ENCODE data around the gene TXLNB. TPM values are rescaled to one million over a fixed set of nuclear protein-coding genes. Genes with fewer than 3 reads are reported as not detected.

The TXLNB gene
- total and polyA plus RNA-seq, 2 of the 4 experiments (the other 2 are of a cell fraction) = under 0.01 to 0.05 TPM

DNA sequence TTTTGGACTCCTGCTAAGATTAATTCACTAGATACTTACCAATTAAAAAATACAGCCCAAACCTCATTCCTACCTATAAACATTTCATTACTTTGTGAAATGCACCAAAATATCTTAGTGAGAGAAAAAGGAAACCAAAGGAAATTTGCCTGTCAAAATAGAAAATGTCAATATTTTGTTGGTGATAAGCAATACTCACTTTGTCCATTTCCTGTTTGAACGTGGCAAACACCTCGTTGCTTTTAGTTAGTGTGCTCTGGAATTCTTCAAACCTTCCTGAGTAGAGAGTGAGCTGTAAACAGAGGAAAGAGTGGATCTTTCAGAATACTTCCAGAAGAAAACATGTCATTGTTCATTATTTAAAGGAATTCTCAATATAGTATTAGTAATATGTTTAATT lies 44.2 kb downstream of the TXLNB start:
- no peak overlapping the region for H3K56ac ChIP-seq (ENCODE audit: extremely low read depth, insufficient read depth, low read length)
- H3K27ac ChIP-seq (ENCODE audit: insufficient read depth, low read length) = no peak overlapping the region
- H3K14ac ChIP-seq (replicated peaks; ENCODE audit: low read depth, low read length) = no peak overlapping the region
- H2AK5ac ChIP-seq (ENCODE audit: low read depth, low read length) = no peak overlapping the region
- POLR2A ChIA-PET (ENCODE audit: unreplicated experiment) = no interaction called here
- no peaks in the 10 kb centered on the region for H4K20me1 ChIP-seq (ENCODE audit: insufficient read depth, low read length)
- intact Hi-C loops (cut with micrococcal nuclease) = no loop called here
- H3K27me3 ChIP-seq (ENCODE audit: control insufficient read depth, insufficient read depth, low read length) = peaks cover 11% of the 10 kb centered on the region
- ATAC-seq (ENCODE audit: low read depth) = no peak
- no peak overlapping the region for H2BK20ac ChIP-seq (ENCODE audit: low read depth, low read length)
- CTCF ChIA-PET = no interaction called here
- no peak overlapping the region for H3K18ac ChIP-seq (ENCODE audit: low read depth, low read length)
- H2BK15ac ChIP-seq (ENCODE audit: low read depth, low read length) = no peak overlapping the region
- H3K4ac ChIP-seq (ENCODE audit: low read depth, low read length) = no peak overlapping the region
- H3K79me1 ChIP-seq (ENCODE audit: low read depth in 1 of 2, low read length in 2 of 2) = no peaks in the 10 kb centered on the region
- no peaks in the 10 kb centered on the region for H3K4me1 ChIP-seq (ENCODE audit: control insufficient read depth, insufficient read depth, low read length)
- no peaks in the 10 kb centered on the region for H3K9me3 ChIP-seq (ENCODE audit: control insufficient read depth, insufficient read depth, low read length)
- TF ChIP-seq, protein P1, sequence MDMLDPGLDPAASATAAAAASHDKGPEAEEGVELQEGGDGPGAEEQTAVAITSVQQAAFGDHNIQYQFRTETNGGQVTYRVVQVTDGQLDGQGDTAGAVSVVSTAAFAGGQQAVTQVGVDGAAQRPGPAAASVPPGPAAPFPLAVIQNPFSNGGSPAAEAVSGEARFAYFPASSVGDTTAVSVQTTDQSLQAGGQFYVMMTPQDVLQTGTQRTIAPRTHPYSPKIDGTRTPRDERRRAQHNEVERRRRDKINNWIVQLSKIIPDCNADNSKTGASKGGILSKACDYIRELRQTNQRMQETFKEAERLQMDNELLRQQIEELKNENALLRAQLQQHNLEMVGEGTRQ (IDR thresholded peaks at IDR 0.05; ENCODE audit: low read depth, low read length) = no peak
- TF ChIP-seq CHD1 (IDR thresholded peaks at IDR 0.05; ENCODE audit: low read depth, low read length) = no peak
- TF ChIP-seq MAZ (IDR thresholded peaks at IDR 0.05; ENCODE audit: borderline replicate concordance, low read depth, low read length) = no peak
- no peak for TF ChIP-seq MXI1 (IDR thresholded peaks at IDR 0.05; ENCODE audit: borderline replicate concordance, low read depth, low read length)
- TF ChIP-seq CEBPB (IDR thresholded peaks at IDR 0.05; ENCODE audit: low read depth, low read length) = no peak
- TF ChIP-seq FOS (IDR thresholded peaks at IDR 0.05; ENCODE audit: low read depth, low read length) = no peak
- TF ChIP-seq SMC3 (IDR thresholded peaks at IDR 0.05; ENCODE audit: low read depth, low read length) = no peak
- TF ChIP-seq, protein P2, sequence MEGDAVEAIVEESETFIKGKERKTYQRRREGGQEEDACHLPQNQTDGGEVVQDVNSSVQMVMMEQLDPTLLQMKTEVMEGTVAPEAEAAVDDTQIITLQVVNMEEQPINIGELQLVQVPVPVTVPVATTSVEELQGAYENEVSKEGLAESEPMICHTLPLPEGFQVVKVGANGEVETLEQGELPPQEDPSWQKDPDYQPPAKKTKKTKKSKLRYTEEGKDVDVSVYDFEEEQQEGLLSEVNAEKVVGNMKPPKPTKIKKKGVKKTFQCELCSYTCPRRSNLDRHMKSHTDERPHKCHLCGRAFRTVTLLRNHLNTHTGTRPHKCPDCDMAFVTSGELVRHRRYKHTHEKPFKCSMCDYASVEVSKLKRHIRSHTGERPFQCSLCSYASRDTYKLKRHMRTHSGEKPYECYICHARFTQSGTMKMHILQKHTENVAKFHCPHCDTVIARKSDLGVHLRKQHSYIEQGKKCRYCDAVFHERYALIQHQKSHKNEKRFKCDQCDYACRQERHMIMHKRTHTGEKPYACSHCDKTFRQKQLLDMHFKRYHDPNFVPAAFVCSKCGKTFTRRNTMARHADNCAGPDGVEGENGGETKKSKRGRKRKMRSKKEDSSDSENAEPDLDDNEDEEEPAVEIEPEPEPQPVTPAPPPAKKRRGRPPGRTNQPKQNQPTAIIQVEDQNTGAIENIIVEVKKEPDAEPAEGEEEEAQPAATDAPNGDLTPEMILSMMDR (conservative IDR thresholded peaks at IDR 0.05; ENCODE audit: low read depth, low read length) = no peak
- no peak for TF ChIP-seq RAD21 (IDR thresholded peaks at IDR 0.05; ENCODE audit: low read length)
- TF ChIP-seq ELK1 (IDR thresholded peaks at IDR 0.05; ENCODE audit: borderline replicate concordance, low read depth, low read length) = no peak
- H2AK9ac ChIP-seq (replicated peaks; ENCODE audit: low read depth, low read length, poor library complexity) = no peak overlapping the region
- H3K4me2 ChIP-seq (ENCODE audit: low read depth, low read length) = no peak overlapping the region
- H4K5ac ChIP-seq (ENCODE audit: low read depth, low read length) = no peak overlapping the region
- no TSS peak for BruUV-seq (replicated peaks)
- no peak overlapping the region for H3K23ac ChIP-seq (ENCODE audit: low read depth, low read length)
- DNase-seq = no peak
- in situ Hi-C loops (cut with MboI; ENCODE audit: low sequenced_read_pairs) = no loop called here
- no CpG with 5 or more reads among the region's 2 CpGs for WGBS, 2 experiments (ENCODE audit: extremely low coverage in 2 of 2, insufficient read length in 1 of 2)
- no peaks in the 10 kb centered on the region for H3K9me1 ChIP-seq (ENCODE audit: insufficient read depth, low read length)
- no peak overlapping the region for H4K8ac ChIP-seq (ENCODE audit: low read depth in 2 of 2, low read length in 2 of 2)
- dilution Hi-C loops (cut with HindIII; ENCODE audit: low sequenced_read_pairs, unreplicated experiment) = no loop called here
- no peak overlapping the region for H2AFZ ChIP-seq (replicated peaks; ENCODE audit: low read length, poor library complexity)
- no peak overlapping the region for H2BK5ac ChIP-seq (ENCODE audit: low read depth, low read length, poor library complexity, severe bottlenecking)
- no peak overlapping the region for H2BK120ac ChIP-seq (ENCODE audit: low read depth, low read length)
- no peaks in the 10 kb centered on the region for H3K36me3 ChIP-seq (ENCODE audit: control insufficient read depth, insufficient read depth, low read length)
- H4K91ac ChIP-seq (ENCODE audit: insufficient read depth, low read depth, low read length) = no peak overlapping the region
- H3K9ac ChIP-seq (ENCODE audit: low read depth, low read length) = no peak overlapping the region
- no peak overlapping the region for H3K4me3 ChIP-seq (ENCODE audit: insufficient read depth, low read depth, low read length)
